NT2/D1 (cell line): ENCODE data around the gene WFIKKN2.
A peak's percentile ranks its signal among the peaks of the same experiment; 100 is the strongest.

Experiments used
- DNase-seq: peaks from one replicate; pipeline ENCODE4 v3.0.0-alpha.2; 2011; ENCODE audit warnings: low read depth, low spot score
- H3K27me3 ChIP-seq: 2 replicates; pipeline ENCODE4 v1.6.0; 2011; ENCODE audit warnings: mild to moderate bottlenecking; ENCODE audit not compliant: insufficient read length, insufficient read depth
- H3K36me3 ChIP-seq: 2 replicates; pipeline ENCODE4 v1.6.1; 2011; ENCODE audit warnings: mild to moderate bottlenecking, low read length, mixed read lengths; ENCODE audit not compliant: insufficient read depth, insufficient read length
- H3K4me1 ChIP-seq: 2 replicates; pipeline ENCODE4 v1.5.1; 2011; ENCODE audit not compliant: insufficient read depth, insufficient read length
- H3K4me3 ChIP-seq: 2 replicates; pipeline ENCODE4 v1.5.1; 2011; ENCODE audit warnings: low read depth; ENCODE audit not compliant: insufficient read length
- H3K9ac ChIP-seq: 2 replicates; pipeline ENCODE4 v1.6.0; 2011; ENCODE audit warnings: low read depth; ENCODE audit not compliant: insufficient read length
- H3K9me3 ChIP-seq: 2 replicates; pipeline ENCODE4 v1.5.1; 2011; ENCODE audit warnings: mild to moderate bottlenecking, low read length; ENCODE audit not compliant: insufficient read depth
- SUZ12 ChIP-seq: IDR thresholded peaks from 2 replicates; pipeline ENCODE4 v1.6.1; 2011; ENCODE audit not compliant: insufficient read length, insufficient read depth; ENCODE audit errors: extremely low read depth
- YY1 ChIP-seq: IDR thresholded peaks from 2 replicates; pipeline ENCODE4 v1.6.1; 2011; ENCODE audit not compliant: insufficient read length, insufficient read depth
- ZNF274 ChIP-seq: IDR thresholded peaks from 2 replicates; pipeline ENCODE4 v1.6.1; 2011; ENCODE audit warnings: mild to moderate bottlenecking, low read depth, low read length

Gene WFIKKN2

GRCh38 chr17:50794361-50794760 is 41.0 kb upstream of the WFIKKN2 start:
- Histone ChIP-seq H3K4me3 (no peak overlapping the region), H3K4me1 (peaks cover 8% of the 10 kb centered on the region), H3K27me3 (no peaks in the 10 kb centered on the region), H3K36me3 (no peaks in the 10 kb centered on the region), H3K9me3 (no peaks in the 10 kb centered on the region), H3K9ac (no peak overlapping the region)
- no peak for TF ChIP-seq YY1
- TF ChIP-seq SUZ12: no peak
- no peak for TF ChIP-seq ZNF274
- no peak for DNase-seq

- H3K9ac ChIP-seq: no peak overlapping the region
- H3K27me3 ChIP-seq: no peaks in the 10 kb centered on the region
- no peak overlapping the region for H3K4me3 ChIP-seq
- TF ChIP-seq YY1: no peak
- TF ChIP-seq SUZ12: no peak
- no peak for TF ChIP-seq ZNF274
- H3K4me1 ChIP-seq: peaks cover 19% of the 10 kb centered on the region
- no peak for DNase-seq
- no peaks in the 10 kb centered on the region for H3K9me3 ChIP-seq
- no peaks in the 10 kb centered on the region for H3K36me3 ChIP-seq
These were observed 38.1 kb upstream of the WFIKKN2 start for GRCh38 chr17:50797135-50797810.

- Histone ChIP-seq H3K27me3 (no peaks in the 10 kb centered on the region), H3K36me3 (no peaks in the 10 kb centered on the region), H3K4me3 (no peak overlapping the region), H3K9ac (no peak overlapping the region), H3K4me1 (peaks cover 23% of the 10 kb centered on the region), H3K9me3 (no peaks in the 10 kb centered on the region)
- DNase-seq: no peak
- no peak for TF ChIP-seq SUZ12
- no peak for TF ChIP-seq YY1
- no peak for TF ChIP-seq ZNF274
These were observed 36.7 kb upstream of the WFIKKN2 start for GRCh38 chr17:50798424-50799288.

DNA sequence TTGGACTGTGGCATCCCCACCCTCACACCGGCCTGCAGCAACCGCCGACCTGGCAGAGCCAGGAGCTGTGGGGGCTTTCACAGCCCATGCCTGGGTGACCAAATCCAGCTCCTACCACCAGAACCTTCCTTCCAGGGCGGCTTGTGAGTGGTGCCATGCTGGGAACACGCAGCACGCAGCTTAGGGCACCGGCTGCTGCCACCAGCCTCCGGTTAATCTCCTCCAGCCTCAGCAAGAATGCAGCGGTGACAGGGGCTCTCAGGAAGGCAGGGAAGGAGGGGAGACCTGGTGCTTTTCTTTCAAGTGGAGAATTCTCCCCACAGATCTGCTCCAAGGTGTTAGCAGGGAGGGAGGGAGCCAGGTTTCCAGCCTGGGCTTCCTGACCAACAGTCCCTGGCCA is 35.8 kb upstream of the WFIKKN2 start:
- no peaks in the 10 kb centered on the region for H3K36me3 ChIP-seq
- peaks cover 23% of the 10 kb centered on the region for H3K4me1 ChIP-seq
- no peak for TF ChIP-seq SUZ12
- no peak for TF ChIP-seq YY1
- no peak for TF ChIP-seq ZNF274
- no peaks in the 10 kb centered on the region for H3K27me3 ChIP-seq
- H3K9me3 ChIP-seq: no peaks in the 10 kb centered on the region
- DNase-seq: no peak
- H3K9ac ChIP-seq: no peak overlapping the region
- no peak overlapping the region for H3K4me3 ChIP-seq

DNA sequence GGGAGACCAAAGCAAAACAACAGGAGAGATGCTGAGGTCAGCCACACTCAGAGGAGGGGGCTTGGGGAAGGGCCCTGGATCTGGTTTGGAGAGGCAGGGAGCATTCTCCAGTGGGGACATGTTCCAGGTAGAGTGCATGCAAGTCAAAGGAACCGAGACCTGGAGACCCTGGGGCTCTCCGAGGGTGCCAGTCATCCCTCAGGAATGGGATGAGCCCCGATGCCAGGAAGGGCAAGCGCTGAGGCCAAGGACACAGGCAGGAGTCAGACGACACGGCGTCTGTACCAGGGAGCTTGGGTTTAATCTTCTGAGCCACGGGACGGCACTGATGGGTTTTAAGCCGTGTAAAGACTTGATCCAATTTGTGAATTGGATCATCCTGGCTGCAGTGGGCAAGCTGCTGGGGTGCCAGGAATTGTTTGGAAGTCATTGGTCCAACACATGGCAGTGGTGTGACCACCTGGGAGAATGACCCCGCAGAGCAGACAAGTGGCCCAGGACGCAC is 35.1 kb upstream of the WFIKKN2 start:
- no peak overlapping the region for H3K4me3 ChIP-seq
- H3K4me1 ChIP-seq: peaks cover 23% of the 10 kb centered on the region
- H3K27me3 ChIP-seq: no peaks in the 10 kb centered on the region
- TF ChIP-seq SUZ12: no peak
- no peak for TF ChIP-seq YY1
- TF ChIP-seq ZNF274: no peak
- H3K36me3 ChIP-seq: no peaks in the 10 kb centered on the region
- no peak for DNase-seq
- H3K9me3 ChIP-seq: no peaks in the 10 kb centered on the region
- no peak overlapping the region for H3K9ac ChIP-seq

GRCh38 chr17:50802609-50803571 is 32.5 kb upstream of the WFIKKN2 start:
- Histone ChIP-seq H3K36me3 (no peaks in the 10 kb centered on the region), H3K9me3 (no peaks in the 10 kb centered on the region), H3K27me3 (no peaks in the 10 kb centered on the region), H3K4me3 (no peak overlapping the region), H3K4me1 (peaks cover 23% of the 10 kb centered on the region), H3K9ac (peak overlapping the region; percentile 25)
- no peak for DNase-seq
- TF ChIP-seq YY1: no peak
- no peak for TF ChIP-seq SUZ12
